Measurements from ENCODE around the gene AGPAT3.

- TF ChIP-seq CTCF (IDR thresholded peaks at IDR 0.05) (no peak), ZFX (IDR thresholded peaks at IDR 0.05; ENCODE audit: borderline replicate concordance) (no peak)
Observed at GRCh38 chr21:43900690-43901089, 35.7 kb downstream of the AGPAT3 start.
